Spinal cord (tissue), 10 donors: ENCODE results near the gene TMEM229A. TPM values are rescaled to one million over a fixed set of nuclear protein-coding genes. Genes with fewer than 3 reads are reported as not detected.
"Not testable (repeated sequence)": the region's sequence is repeated elsewhere in the genome, so short reads cannot be mapped to it uniquely, and the experiment has no call there.

ENCODE experiments used
- DNase-seq, 6 donors: peaks; one replicate each; pipeline versions ENCODE4 v3.0.0 to v3.0.0-alpha.2; 2013 to 2015; ENCODE audit warnings: low spot score in 6 of 6, low read depth in 4 of 6
- H3K27ac ChIP-seq: one replicate; pipeline ENCODE4 v1.5.1; 2013; ENCODE audit warnings: low read depth, low read length, control low read depth
- H3K27me3 ChIP-seq: one replicate; pipeline ENCODE4 v1.6.1; 2013; ENCODE audit warnings: low read length; ENCODE audit not compliant: control insufficient read depth, insufficient read depth
- H3K36me3 ChIP-seq: one replicate; pipeline ENCODE4 v1.6.1; 2013; ENCODE audit warnings: low read length; ENCODE audit not compliant: control insufficient read depth, insufficient read depth
- H3K4me1 ChIP-seq: one replicate; pipeline ENCODE4 v1.6.1; 2013; ENCODE audit warnings: low read length; ENCODE audit not compliant: control insufficient read depth, insufficient read depth
- H3K4me3 ChIP-seq: one replicate; pipeline ENCODE4 v1.5.1; 2013; ENCODE audit warnings: low read depth, low read length, control low read depth
- H3K9me3 ChIP-seq: one replicate; pipeline ENCODE4 v1.6.1; 2013; ENCODE audit warnings: low read length; ENCODE audit not compliant: control insufficient read depth, insufficient read depth
- WGBS: methylation state at CpG from one replicate; pipeline ENCODE4 v1.1.5; 2013; ENCODE audit warnings: missing lambda C conversion rate; ENCODE audit not compliant: insufficient coverage; 5-methylcytosine and 5-hydroxymethylcytosine counted together
- long read RNA-seq, 4 donors: transcript quantifications; one replicate each; lab custom pipeline, GENCODE V29; 2026
- polyA plus RNA-seq, 2 donors: library from polyadenylated mRNA; unstranded; fragments of 120-200 nt; gene quantifications; one replicate each; pipeline ENCODE4 v1.2.1, GENCODE V29; 2013; ENCODE audit not compliant: insufficient read length in 2 of 2
- total RNA-seq, 2 donors: library from RNA; depleted of rRNA in 1 of 2; stranded (reverse); fragments of 120-200 nt in 1 of 2; fragments of >200 nt in 1 of 2; gene quantifications; one replicate each; pipeline versions ENCODE4 v1.2.3 to v1.2.4, GENCODE V29; 2013 to 2014
- donor health status: healthy.

TMEM229A gene
- total RNA-seq = 1 to 10 TPM in 1 of 2 donors, under 1 TPM in 1; 0.55 to 2.1 TPM
- polyA plus RNA-seq = 1 to 10 TPM; 3.7 to 5.5 TPM
- long read RNA-seq, donor 1, partial matches to known transcripts = 0 of 4 reads
- long read RNA-seq, donor 1, other reads (novel, unspliced or antisense) = 0 of 4 reads
- long read RNA-seq, donor 2 = 0 reads
- long read RNA-seq, donor 3, partial matches to known transcripts = 0 of 2 reads
- long read RNA-seq, donor 3, other reads (novel, unspliced or antisense) = 0 of 2 reads
- long read RNA-seq, donor 4, partial matches to known transcripts = 0 of 3 reads
- long read RNA-seq, donor 4, other reads (novel, unspliced or antisense) = 0 of 3 reads

DNA sequence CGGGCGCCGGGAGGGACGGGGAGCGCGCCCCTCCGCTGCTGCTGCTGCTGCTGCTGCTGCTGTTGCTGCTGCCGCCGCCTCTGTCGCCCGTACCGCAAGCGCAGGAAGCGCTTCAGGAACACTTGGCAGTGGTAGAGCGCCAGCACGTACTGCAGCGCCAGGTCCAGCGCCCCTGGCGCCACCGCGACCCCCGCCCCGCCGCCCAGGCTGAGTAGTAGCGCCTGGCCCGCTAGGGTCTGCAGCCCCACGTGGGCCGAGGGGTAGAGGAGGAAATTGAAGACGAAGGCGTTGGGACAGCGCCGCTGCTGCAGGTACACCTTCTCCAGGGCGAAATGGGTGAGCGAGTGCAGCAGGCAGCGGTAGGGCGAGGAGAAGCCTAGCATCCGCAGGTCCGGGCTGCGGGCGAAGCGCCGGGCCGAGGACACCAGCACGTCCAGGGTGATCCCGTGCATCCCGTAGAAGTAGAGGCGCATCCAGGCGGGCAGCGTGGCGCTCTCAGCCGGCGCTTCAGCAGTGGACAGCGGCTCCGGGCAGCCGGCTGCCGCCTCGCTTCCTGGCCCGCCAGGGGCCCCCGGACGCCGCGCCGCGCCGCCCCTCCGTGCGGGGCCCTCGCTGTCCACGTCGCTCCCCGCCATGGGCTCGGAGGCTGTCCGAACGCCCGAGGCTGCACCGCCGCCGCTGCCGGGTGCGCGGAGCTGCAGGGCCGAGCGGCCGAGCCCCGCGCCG, at the start of gene TMEM229A:
TSS of gene TMEM229A (minus strand) at position 699 of the 726 bp plus-strand sequence. CDS start at position 635, 64 bp downstream.
- H3K27me3 ChIP-seq = peaks cover 8% of the 10 kb centered on the region
- H3K27ac ChIP-seq = no peak within 1 kb of the TSS
- under 1% methylated on average over 87 of the region's 87 CpGs for WGBS
- H3K36me3 ChIP-seq = no peaks in the 10 kb centered on the region
- DNase-seq = peak in 3 of 6 donors; percentile 49 to 92 (median 80)
- H3K4me1 ChIP-seq = peaks cover 12% of the 10 kb centered on the region
- peak within 1 kb of the TSS; percentile 63 for H3K4me3 ChIP-seq
- H3K9me3 ChIP-seq = no peaks in the 10 kb centered on the region

DNA sequence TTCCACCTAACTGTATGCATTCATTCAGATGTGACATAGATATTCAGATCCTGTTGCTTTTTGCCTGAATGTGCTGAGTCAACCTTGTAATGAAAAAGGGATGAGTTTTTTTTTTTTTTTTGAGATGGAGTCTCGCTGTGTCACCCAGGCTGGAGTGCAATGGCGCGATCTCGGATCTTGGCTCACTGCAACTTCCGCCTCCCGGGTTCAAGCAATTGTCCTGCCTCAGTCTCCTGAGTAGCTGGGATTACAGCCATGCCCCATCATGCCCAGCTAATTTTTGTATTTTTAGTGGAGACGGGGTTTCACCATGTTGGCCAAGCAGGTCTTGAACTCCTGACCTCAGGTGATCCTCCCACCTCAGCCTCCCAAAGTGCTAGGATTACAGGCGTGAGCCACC, 49.4 kb upstream of the TMEM229A start:
- H3K4me1 ChIP-seq, H3K36me3 ChIP-seq, H3K27me3 ChIP-seq, H3K9me3 ChIP-seq, H3K27ac ChIP-seq, H3K4me3 ChIP-seq, DNase-seq: not testable (repeated sequence)
- WGBS = 96% methylated on average over 6 of the region's 8 CpGs

DNA sequence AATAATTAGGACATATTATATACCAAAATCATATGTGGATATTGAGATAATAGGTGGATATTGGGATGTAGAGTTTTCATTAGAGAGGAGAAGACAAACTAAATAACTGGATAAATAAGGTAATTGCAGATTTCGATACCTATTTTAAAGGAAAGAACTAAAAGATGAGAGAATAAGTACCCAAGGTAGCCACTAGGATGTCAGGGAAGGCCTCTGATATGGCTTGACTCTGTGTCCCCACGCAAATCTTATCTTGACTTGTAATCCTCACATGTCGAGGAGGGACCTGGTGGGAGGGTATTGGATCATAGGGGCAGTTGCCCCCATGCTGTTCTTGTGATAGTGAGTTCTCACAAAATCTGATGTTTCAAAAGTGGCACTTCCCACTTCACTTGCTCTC, 44.7 kb upstream of the TMEM229A start:
- no peaks in the 10 kb centered on the region for H3K9me3 ChIP-seq
- 100% methylated on average over 1 of the region's 3 CpGs for WGBS
- no peaks in the 10 kb centered on the region for H3K27me3 ChIP-seq
- DNase-seq = no peak
- no peaks in the 10 kb centered on the region for H3K36me3 ChIP-seq
- H3K27ac ChIP-seq = no peak overlapping the region
- H3K4me1 ChIP-seq = no peaks in the 10 kb centered on the region
- no peak overlapping the region for H3K4me3 ChIP-seq

DNA sequence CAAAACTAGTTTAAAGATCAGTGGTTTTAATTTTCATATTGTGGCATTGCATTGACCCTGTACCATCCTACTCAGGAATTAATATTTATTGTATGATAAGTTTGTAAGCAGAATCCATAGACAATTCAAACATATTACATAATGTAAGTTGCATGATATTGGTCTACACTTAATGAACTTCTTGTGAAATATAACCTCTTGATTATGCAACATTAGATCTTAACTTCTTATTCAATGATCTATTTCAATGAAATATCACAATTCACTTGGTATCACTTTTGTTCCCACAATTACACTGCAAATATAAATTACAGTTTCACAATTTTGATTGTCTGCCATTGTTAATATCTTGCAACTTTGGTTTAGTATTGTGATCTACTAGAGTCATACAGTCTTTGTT, 44.0 kb upstream of the TMEM229A start:
- no peak for DNase-seq
- no peak overlapping the region for H3K27ac ChIP-seq
- H3K9me3 ChIP-seq = no peaks in the 10 kb centered on the region
- no peaks in the 10 kb centered on the region for H3K36me3 ChIP-seq
- H3K4me1 ChIP-seq = no peaks in the 10 kb centered on the region
- H3K4me3 ChIP-seq = no peak overlapping the region
- no peaks in the 10 kb centered on the region for H3K27me3 ChIP-seq

DNA sequence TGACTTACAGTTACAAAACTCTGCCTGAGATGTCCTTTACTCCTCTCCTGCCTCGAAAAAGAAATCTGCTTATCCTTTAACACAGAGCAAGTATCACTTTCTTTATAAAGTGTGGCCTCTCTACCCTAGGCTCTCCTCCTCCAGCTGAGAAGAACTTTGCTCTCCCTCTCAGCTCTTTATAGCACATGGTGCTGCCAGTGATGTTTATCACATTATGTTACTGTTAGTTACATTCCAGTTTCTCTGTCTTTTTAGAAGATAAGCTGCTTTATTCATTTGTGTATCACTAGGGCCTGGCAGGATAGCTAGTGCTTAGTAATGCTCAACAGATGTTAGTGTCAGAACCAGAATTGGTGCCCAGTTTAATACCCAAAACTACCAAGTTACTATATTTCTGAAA, 41.1 kb upstream of the TMEM229A start:
- no peaks in the 10 kb centered on the region for H3K9me3 ChIP-seq
- no peak for DNase-seq
- no peak overlapping the region for H3K4me3 ChIP-seq
- no peak overlapping the region for H3K27ac ChIP-seq
- H3K4me1 ChIP-seq = no peaks in the 10 kb centered on the region
- no peaks in the 10 kb centered on the region for H3K36me3 ChIP-seq
- WGBS = no CpG with 5 or more reads among the region's 1 CpG
- H3K27me3 ChIP-seq = no peaks in the 10 kb centered on the region

DNA sequence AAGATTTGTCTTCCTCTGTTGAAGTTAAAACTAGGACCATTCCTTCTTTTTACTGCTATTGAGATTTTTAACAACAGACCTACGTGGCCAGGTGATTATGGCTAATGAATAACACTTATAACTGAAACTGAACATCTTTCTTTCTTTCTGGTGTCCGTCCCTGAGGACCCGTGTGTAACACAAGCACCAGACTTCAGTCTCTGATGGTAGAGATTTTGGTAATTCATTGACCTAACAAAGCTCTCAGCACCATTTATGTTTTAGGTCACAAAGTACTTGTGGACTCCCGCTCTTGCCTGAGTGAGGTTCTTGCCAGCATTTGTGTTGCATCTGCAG, 40.4 kb upstream of the TMEM229A start:
- Histone ChIP-seq H3K4me1 (no peaks in the 10 kb centered on the region), H3K9me3 (no peaks in the 10 kb centered on the region), H3K27ac (no peak overlapping the region), H3K36me3 (no peaks in the 10 kb centered on the region), H3K4me3 (no peak overlapping the region), H3K27me3 (no peaks in the 10 kb centered on the region)
- WGBS = no CpG with 5 or more reads among the region's 4 CpGs
- no peak for DNase-seq

DNA sequence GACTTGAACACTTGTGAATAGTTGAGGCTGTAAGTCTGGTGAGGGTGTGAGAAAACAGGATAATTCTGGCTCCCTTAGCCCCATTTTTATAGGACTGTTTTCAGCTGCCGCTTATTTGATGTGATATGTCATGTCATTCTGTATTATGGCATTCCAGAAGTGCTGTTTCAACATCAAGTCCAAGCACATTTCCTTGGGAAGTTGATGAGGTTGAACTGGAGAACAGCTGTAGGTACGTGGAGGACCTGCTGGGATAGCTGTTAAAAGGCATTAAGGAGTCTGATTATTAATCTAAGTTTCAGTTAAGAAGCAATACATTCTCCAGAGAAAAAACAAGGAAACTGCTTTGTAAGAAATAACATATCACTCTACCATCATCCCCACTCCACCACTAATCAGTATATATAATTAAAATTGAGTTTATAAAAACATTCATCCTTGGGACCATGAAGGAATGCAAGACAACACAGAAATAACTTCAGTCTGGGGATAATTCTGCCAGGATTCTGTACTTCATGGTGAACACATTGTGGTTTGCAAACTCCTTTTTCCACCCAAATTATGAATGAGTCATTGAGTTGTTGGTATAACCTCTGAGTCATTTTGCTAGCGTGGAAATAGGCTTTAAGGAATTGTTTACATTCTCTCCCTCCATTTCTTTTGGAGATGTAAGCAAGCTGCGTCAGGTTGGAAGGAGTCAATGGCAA, 39.9 kb upstream of the TMEM229A start:
- no peak overlapping the region for H3K27ac ChIP-seq
- WGBS = no CpG with 5 or more reads among the region's 4 CpGs
- no peak for DNase-seq

DNA sequence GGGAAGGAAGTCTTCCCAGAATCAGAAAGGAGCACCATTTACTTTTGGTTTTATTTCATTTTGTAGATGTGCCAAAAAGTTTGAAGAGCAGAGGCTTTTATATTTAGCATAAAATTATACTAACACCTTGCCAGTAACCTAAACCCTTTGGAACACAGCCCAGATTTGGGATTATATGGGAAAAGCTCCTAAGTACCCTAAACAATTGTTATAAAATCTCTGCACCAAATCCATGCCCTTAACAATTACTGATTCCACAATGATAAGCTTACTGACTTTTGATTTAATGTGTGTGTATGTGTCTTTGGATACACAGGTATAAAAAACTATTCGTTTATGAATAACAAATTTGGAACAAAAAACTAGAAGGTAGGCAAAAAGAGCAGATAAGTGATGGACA, 39.0 kb upstream of the TMEM229A start:
- Histone ChIP-seq H3K4me3 (no peak overlapping the region), H3K4me1 (no peaks in the 10 kb centered on the region), H3K27ac (no peak overlapping the region), H3K27me3 (no peaks in the 10 kb centered on the region), H3K9me3 (no peaks in the 10 kb centered on the region), H3K36me3 (no peaks in the 10 kb centered on the region)
- WGBS = no CpG with 5 or more reads among the region's 1 CpG
- DNase-seq = no peak

More for the DNA sequence above, 39.9 kb upstream of the TMEM229A start:
- H3K9me3 ChIP-seq = no peaks in the 10 kb centered on the region
- no peaks in the 10 kb centered on the region for H3K36me3 ChIP-seq
- no peaks in the 10 kb centered on the region for H3K4me1 ChIP-seq
- no peak overlapping the region for H3K4me3 ChIP-seq
- H3K27me3 ChIP-seq = no peaks in the 10 kb centered on the region

DNA sequence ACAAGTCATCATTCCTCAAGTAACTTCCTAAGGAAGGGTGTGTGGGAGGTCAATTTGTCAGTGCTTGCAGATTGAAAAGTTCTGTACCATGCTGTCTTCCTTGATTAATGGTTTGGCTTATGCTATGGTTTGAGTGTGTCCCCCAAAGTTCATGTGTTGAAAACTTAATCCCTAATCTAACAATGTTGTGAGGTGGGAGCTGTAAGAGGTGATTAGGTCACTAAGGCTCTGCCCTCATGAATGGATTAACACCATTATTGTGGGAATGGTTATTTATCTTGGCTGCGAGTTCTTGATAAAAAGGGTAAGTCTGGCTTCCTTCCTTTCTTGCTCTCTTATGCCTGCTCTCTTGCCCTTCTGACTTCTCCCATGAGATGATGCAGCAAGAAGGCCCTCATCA, 29.3 kb upstream of the TMEM229A start:
- no peaks in the 10 kb centered on the region for H3K36me3 ChIP-seq
- H3K27me3 ChIP-seq = no peaks in the 10 kb centered on the region
- H3K27ac ChIP-seq = no peak overlapping the region
- no peaks in the 10 kb centered on the region for H3K4me1 ChIP-seq
- no CpG with 5 or more reads among the region's 1 CpG for WGBS
- no peak for DNase-seq
- no peak overlapping the region for H3K4me3 ChIP-seq
- no peaks in the 10 kb centered on the region for H3K9me3 ChIP-seq
